GM23338 (cell line): ENCODE results near the gene FXYD6. TPM values are rescaled to one million over a fixed set of nuclear protein-coding genes. Genes with fewer than 3 reads are reported as not detected.
"Not testable (repeated sequence)": the region's sequence is repeated elsewhere in the genome, so short reads cannot be mapped to it uniquely, and the experiment has no call there.

Experiments used
- ATAC-seq: fragments of 200-7000 bp; cut with Tn5 transposase; 3 replicates; pipeline ENCODE4 v1.9.1; 2020
- DNase-seq: peaks from one replicate; pipeline ENCODE4 v3.0.0-alpha.2; 2015; ENCODE audit warnings: low spot score
- H2AFZ ChIP-seq: fragments of 200-600 bp; sonication (generic); 2 replicates; pipeline ENCODE4 v1.8.0; 2016; ENCODE audit warnings: antibody characterized with exemption, mild to moderate bottlenecking, moderate library complexity
- H3F3A ChIP-seq: fragments of 200-600 bp; sonication (generic); replicated peaks from 2 replicates; pipeline ENCODE4 v1.8.0; 2017; ENCODE audit warnings: antibody characterized with exemption, mixed run types, low read depth
- H3K27ac ChIP-seq: fragments of 200-600 bp; sonication (generic); 2 replicates; pipeline ENCODE4 v1.6.1; 2016; ENCODE audit warnings: low read depth
- H3K27me3 ChIP-seq: fragments of 200-600 bp; sonication (generic); 2 replicates; pipeline ENCODE4 v1.8.0; 2016; ENCODE audit warnings: mild to moderate bottlenecking, mixed run types, moderate library complexity; ENCODE audit not compliant: insufficient read depth
- H3K36me3 ChIP-seq: fragments of 200-600 bp; sonication (generic); 2 replicates; pipeline ENCODE4 v1.8.0; 2016; ENCODE audit warnings: mild to moderate bottlenecking; ENCODE audit not compliant: insufficient read depth
- H3K4me1 ChIP-seq: fragments of 200-600 bp; sonication (generic); 2 replicates; pipeline ENCODE4 v1.8.0; 2016; ENCODE audit warnings: mild to moderate bottlenecking, moderate library complexity; ENCODE audit not compliant: insufficient read depth
- H3K4me2 ChIP-seq: fragments of 200-600 bp; sonication (generic); 2 replicates; pipeline ENCODE4 v1.7.1; 2017; ENCODE audit warnings: mixed run types
- H3K4me3 ChIP-seq: fragments of 200-600 bp; sonication (generic); 2 replicates; pipeline ENCODE4 v1.6.1; 2016; ENCODE audit warnings: mixed run types
- H3K79me2 ChIP-seq: fragments of 200-600 bp; sonication (generic); replicated peaks from 2 replicates; pipeline ENCODE4 v1.8.0; 2017; ENCODE audit warnings: mild to moderate bottlenecking; ENCODE audit not compliant: insufficient read depth
- H3K9me2 ChIP-seq: fragments of 200-600 bp; sonication (generic); 2 replicates; pipeline ENCODE4 v1.8.0; 2017; ENCODE audit not compliant: insufficient read depth
- H4K20me1 ChIP-seq: fragments of 200-600 bp; sonication (generic); replicated peaks from 2 replicates; pipeline ENCODE4 v1.8.0; 2017; ENCODE audit warnings: mild to moderate bottlenecking; ENCODE audit not compliant: insufficient read depth
- H3K27ac Mint-ChIP-seq: 2 replicates; pipeline ENCODE4 v1.8.0; 2020; ENCODE audit warnings: inconsistent platforms, mild to moderate bottlenecking, moderate library complexity, mixed read lengths
- H3K27me3 Mint-ChIP-seq: 3 replicates; pipeline ENCODE4 v1.8.0; 2022; ENCODE audit warnings: low read depth, mild to moderate bottlenecking, moderate library complexity, mixed read lengths, inconsistent platforms; ENCODE audit not compliant: insufficient read depth, poor library complexity
- H3K36me3 Mint-ChIP-seq: 3 replicates; pipeline ENCODE4 v1.8.0; 2021; ENCODE audit warnings: low read depth, mild to moderate bottlenecking, inconsistent platforms, moderate library complexity, mixed read lengths
- H3K4me1 Mint-ChIP-seq: 3 replicates; pipeline ENCODE4 v1.8.0; 2020; ENCODE audit warnings: mild to moderate bottlenecking, inconsistent platforms, mixed read lengths
- H3K4me3 Mint-ChIP-seq: 3 replicates; pipeline ENCODE4 v1.8.0; 2021; ENCODE audit warnings: moderate library complexity, mild to moderate bottlenecking, inconsistent platforms, mixed read lengths
- H3K9me3 Mint-ChIP-seq: 3 replicates; pipeline ENCODE4 v1.8.0; 2020; ENCODE audit warnings: moderate library complexity, mild to moderate bottlenecking, inconsistent platforms, mixed read lengths
- CREB1 ChIP-seq: fragments of 250-450 bp; sonication (Bioruptor Pico); IDR thresholded peaks from 2 replicates; pipeline ENCODE4 v1.5.0; 2020; ENCODE audit warnings: low read depth, mild to moderate bottlenecking, moderate library complexity
- EZH2phosphoT487 ChIP-seq: fragments of 200-600 bp; sonication (generic); IDR thresholded peaks from one replicate; pipeline ENCODE4 v1.8.1; 2018; ENCODE audit warnings: antibody characterized with exemption; ENCODE audit not compliant: unreplicated experiment
- JUNB ChIP-seq: IDR thresholded peaks from one replicate; pipeline ENCODE4 v1.6.1; 2016; ENCODE audit warnings: antibody characterized with exemption; ENCODE audit not compliant: unreplicated experiment
- NANOG ChIP-seq: IDR thresholded peaks from 2 replicates; pipeline ENCODE4 v1.6.1; 2016; ENCODE audit warnings: antibody characterized with exemption, borderline replicate concordance
- POLR2AphosphoS5 ChIP-seq: IDR thresholded peaks from 2 replicates; pipeline ENCODE4 v1.6.1; 2016; ENCODE audit warnings: antibody characterized with exemption, low read depth
- STAT1 ChIP-seq: IDR thresholded peaks from one replicate; pipeline ENCODE4 v1.6.1; 2016; ENCODE audit warnings: antibody characterized with exemption; ENCODE audit not compliant: unreplicated experiment
- ZNF114 ChIP-seq: fragments of 250-450 bp; sonication (Bioruptor Pico); IDR thresholded peaks from 2 replicates; pipeline ENCODE4 v1.5.0; 2020; ENCODE audit warnings: mild to moderate bottlenecking, moderate library complexity
- ZNF331 ChIP-seq: fragments of 250-450 bp; sonication (Bioruptor Pico); IDR thresholded peaks from 2 replicates; pipeline ENCODE4 v1.5.0; 2020; ENCODE audit warnings: low read depth, mild to moderate bottlenecking, moderate library complexity
- long read RNA-seq: library from polyadenylated mRNA; unstranded; transcript quantifications from one replicate; pipeline ENCODE4 v2.0.0, GENCODE V29; 2020; ENCODE audit not compliant: unreplicated experiment
- polyA plus RNA-seq: library from polyadenylated mRNA; unstranded; fragments of >200 nt; fragmentation: Nextera tagmentation; extraction: Ambion mirVana; gene quantifications from 2 replicates; pipeline ENCODE4 v1.2.1, GENCODE V29; 2016
- total RNA-seq: library from RNA; depleted of rRNA; stranded (reverse); fragments of >200 nt; shearing (Covaris generic); gene quantifications from 2 replicates; pipeline ENCODE4 v1.2.3, GENCODE V29; 2014; rRNA removed
- TF ChIP-seq, protein P1 (sequence below), 2 experiments: fragments of 200-600 bp in 1 of 2; sonication (generic) in 1 of 2; conservative IDR thresholded peaks; 2 replicates each; pipeline versions ENCODE4 v1.5.1 to v1.6.1; 2016 to 2017; ENCODE audit warnings: antibody characterized with exemption in 2 of 2, low read depth in 2 of 2, mild to moderate bottlenecking in 2 of 2, moderate library complexity in 1 of 2
- TF ChIP-seq, protein P2 (sequence below): IDR thresholded peaks from one replicate; pipeline ENCODE4 v1.6.1; 2018; ENCODE audit warnings: antibody characterized with exemption; ENCODE audit not compliant: unreplicated experiment

Gene FXYD6
- total RNA-seq: 25.6 and 30.7 TPM in 2 replicates
- polyA plus RNA-seq: 21.8 and 26.2 TPM in 2 replicates
- long read RNA-seq, transcript FXYD6-204 (8 exons, 2,171 nt): major isoform, 56 of 78 reads
- long read RNA-seq, partial matches to known transcripts: 4 of 78 reads
- long read RNA-seq, other reads (novel, unspliced or antisense): 17 of 78 reads

DNA sequence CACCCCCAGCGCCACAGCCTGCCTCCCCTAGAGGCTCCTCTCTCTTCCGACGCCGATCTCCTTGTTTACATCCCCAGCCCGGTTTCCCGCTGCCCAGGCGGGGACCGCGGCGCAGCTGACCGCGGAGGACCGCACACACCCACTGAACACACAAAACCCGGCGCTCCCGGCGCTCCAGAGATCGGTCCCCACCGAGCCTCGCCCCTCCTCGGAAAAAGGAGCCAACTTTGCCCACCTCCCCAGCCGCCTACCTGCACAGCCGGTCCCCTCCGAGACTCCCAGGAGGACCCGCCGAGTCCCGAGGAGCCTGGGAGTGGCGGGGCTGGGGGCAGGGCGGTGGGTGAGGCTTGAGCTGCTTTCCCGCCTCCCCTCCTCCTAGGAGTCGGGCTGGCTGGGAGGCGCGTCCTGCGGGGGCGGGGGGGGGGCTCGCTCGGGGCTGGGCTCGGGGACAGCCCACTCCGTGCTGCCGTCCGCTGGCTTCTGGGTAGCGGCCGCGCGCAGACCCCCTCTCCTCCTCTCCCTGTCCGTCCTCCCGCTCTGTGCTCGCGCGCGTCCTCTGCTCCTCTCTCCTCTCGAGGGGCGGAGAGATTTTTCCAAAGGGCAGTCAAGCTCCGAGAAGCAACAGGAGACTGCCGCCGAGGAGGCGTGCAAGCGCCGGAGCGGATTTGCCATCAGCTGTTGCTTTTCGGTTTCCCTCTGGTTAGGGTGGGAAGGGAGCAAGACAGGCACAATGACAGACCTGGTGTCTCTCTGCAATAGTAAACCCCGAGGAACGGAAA, at the start of gene FXYD6:
Gene FXYD6 (minus strand): TSS at position 318 of the 779 bp plus-strand sequence. CDS start 33,882 bp downstream, outside the sequence.
- Histone ChIP-seq H3K27me3 (peaks cover 41% of the 10 kb centered on the region), H3K27ac (no peak within 1 kb of the TSS), H3K9me2 (no peaks in the 10 kb centered on the region), H3K4me2 (peak within 1 kb of the TSS; percentile 99), H2AFZ (peak within 1 kb of the TSS; percentile 98), H3K4me3 (peak within 1 kb of the TSS; percentile 91), H3F3A (no peaks in the 10 kb centered on the region; the same call in 1 of the 2 replicates), H4K20me1 (peaks cover 7% of the 10 kb centered on the region; the same call in 1 of the 2 replicates), H3K79me2 (peaks cover 7% of the 10 kb centered on the region; the same call in 1 of the 2 replicates), H3K4me1 (peaks cover 23% of the 10 kb centered on the region), H3K36me3 (no peaks in the 10 kb centered on the region)
- peak; percentile 83 for DNase-seq
- peaks cover 18% of the 10 kb centered on the region for H3K27me3 Mint-ChIP-seq
- peak; percentile 46; the same call in 1 of the 2 replicates for TF ChIP-seq POLR2AphosphoS5
- TF ChIP-seq, protein P1, sequence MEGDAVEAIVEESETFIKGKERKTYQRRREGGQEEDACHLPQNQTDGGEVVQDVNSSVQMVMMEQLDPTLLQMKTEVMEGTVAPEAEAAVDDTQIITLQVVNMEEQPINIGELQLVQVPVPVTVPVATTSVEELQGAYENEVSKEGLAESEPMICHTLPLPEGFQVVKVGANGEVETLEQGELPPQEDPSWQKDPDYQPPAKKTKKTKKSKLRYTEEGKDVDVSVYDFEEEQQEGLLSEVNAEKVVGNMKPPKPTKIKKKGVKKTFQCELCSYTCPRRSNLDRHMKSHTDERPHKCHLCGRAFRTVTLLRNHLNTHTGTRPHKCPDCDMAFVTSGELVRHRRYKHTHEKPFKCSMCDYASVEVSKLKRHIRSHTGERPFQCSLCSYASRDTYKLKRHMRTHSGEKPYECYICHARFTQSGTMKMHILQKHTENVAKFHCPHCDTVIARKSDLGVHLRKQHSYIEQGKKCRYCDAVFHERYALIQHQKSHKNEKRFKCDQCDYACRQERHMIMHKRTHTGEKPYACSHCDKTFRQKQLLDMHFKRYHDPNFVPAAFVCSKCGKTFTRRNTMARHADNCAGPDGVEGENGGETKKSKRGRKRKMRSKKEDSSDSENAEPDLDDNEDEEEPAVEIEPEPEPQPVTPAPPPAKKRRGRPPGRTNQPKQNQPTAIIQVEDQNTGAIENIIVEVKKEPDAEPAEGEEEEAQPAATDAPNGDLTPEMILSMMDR (conservative IDR thresholded peaks at IDR 0.05; ENCODE audit: low read depth in 2 of 2): no peak
- H3K27ac Mint-ChIP-seq: no peak within 1 kb of the TSS
- no peaks in the 10 kb centered on the region for H3K36me3 Mint-ChIP-seq
- no peaks in the 10 kb centered on the region for H3K9me3 Mint-ChIP-seq
- peak; percentile 64 for ATAC-seq
- H3K4me3 Mint-ChIP-seq: peak within 1 kb of the TSS; percentile 97
- peaks cover 37% of the 10 kb centered on the region for H3K4me1 Mint-ChIP-seq

DNA sequence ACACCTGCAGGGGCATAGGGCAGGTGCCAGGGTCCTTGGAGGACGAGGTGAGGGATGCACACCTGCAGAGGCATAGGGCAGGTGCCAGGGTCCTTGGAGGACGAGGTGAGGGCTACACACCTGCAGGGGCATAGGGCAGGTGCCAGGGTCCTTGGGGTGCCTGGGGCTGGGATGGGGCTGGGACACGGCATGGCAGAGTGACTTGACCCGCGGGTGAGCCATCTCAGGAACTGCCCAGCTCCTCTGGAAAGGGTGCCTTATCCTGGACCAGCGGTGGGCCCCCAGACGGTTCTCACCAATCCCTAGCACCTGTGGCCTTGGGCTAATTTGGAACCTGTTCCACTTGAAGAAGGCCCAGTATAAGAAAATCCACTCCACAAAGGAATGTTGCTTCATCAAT, 49.7 kb upstream of the FXYD6 start:
- peaks cover 10% of the 10 kb centered on the region for H3K27me3 Mint-ChIP-seq
- H3K4me1 ChIP-seq: peaks cover 19% of the 10 kb centered on the region; the same call in 1 of the 2 replicates
- ATAC-seq: not testable (repeated sequence)

GRCh38 chr11:117925198-117925925, 48.9 kb upstream of the FXYD6 start:
- Histone ChIP-seq H3K27ac (no peak overlapping the region), H4K20me1 (no peaks in the 10 kb centered on the region), H3K9me2 (0 out of 2 replicates have a peak, but pooled peaks cover 2% of the 10 kb centered on the region), H3K4me1 (peaks cover 17% of the 10 kb centered on the region; the same call in 1 of the 2 replicates), H2AFZ (no peak overlapping the region), H3K36me3 (no peaks in the 10 kb centered on the region), H3K79me2 (no peaks in the 10 kb centered on the region), H3K4me3 (no peak overlapping the region), H3K27me3 (no peaks in the 10 kb centered on the region), H3K4me2 (no peak overlapping the region), H3F3A (no peaks in the 10 kb centered on the region)
- Mint-ChIP-seq H3K27ac (no peak overlapping the region), H3K4me1 (peaks cover 23% of the 10 kb centered on the region), H3K4me3 (no peak overlapping the region), H3K9me3 (no peaks in the 10 kb centered on the region), H3K36me3 (no peaks in the 10 kb centered on the region), H3K27me3 (peaks cover 10% of the 10 kb centered on the region)
- DNase-seq: no peak
- no peak for ATAC-seq
- TF ChIP-seq EZH2phosphoT487 (no peak), NANOG (no peak), JUNB (no peak), ZNF331 (CRISPR knock-in tag) (no peak), ZNF114 (CRISPR knock-in tag) (no peak), POLR2AphosphoS5 (no peak), STAT1 (no peak), CREB1 (CRISPR knock-in tag) (no peak)
- TF ChIP-seq, protein P2, sequence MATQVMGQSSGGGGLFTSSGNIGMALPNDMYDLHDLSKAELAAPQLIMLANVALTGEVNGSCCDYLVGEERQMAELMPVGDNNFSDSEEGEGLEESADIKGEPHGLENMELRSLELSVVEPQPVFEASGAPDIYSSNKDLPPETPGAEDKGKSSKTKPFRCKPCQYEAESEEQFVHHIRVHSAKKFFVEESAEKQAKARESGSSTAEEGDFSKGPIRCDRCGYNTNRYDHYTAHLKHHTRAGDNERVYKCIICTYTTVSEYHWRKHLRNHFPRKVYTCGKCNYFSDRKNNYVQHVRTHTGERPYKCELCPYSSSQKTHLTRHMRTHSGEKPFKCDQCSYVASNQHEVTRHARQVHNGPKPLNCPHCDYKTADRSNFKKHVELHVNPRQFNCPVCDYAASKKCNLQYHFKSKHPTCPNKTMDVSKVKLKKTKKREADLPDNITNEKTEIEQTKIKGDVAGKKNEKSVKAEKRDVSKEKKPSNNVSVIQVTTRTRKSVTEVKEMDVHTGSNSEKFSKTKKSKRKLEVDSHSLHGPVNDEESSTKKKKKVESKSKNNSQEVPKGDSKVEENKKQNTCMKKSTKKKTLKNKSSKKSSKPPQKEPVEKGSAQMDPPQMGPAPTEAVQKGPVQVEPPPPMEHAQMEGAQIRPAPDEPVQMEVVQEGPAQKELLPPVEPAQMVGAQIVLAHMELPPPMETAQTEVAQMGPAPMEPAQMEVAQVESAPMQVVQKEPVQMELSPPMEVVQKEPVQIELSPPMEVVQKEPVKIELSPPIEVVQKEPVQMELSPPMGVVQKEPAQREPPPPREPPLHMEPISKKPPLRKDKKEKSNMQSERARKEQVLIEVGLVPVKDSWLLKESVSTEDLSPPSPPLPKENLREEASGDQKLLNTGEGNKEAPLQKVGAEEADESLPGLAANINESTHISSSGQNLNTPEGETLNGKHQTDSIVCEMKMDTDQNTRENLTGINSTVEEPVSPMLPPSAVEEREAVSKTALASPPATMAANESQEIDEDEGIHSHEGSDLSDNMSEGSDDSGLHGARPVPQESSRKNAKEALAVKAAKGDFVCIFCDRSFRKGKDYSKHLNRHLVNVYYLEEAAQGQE: no peak

More for the DNA sequence above, 49.7 kb upstream of the FXYD6 start:
- not testable (repeated sequence) for H3F3A ChIP-seq, H3K27ac Mint-ChIP-seq, H3K9me3 Mint-ChIP-seq, H3K27me3 ChIP-seq, H2AFZ ChIP-seq, H3K9me2 ChIP-seq, H3K36me3 ChIP-seq, H4K20me1 ChIP-seq, H3K4me3 Mint-ChIP-seq, DNase-seq, H3K4me2 ChIP-seq, H3K27ac ChIP-seq, H3K79me2 ChIP-seq, H3K4me3 ChIP-seq, H3K36me3 Mint-ChIP-seq
- peaks cover 28% of the 10 kb centered on the region for H3K4me1 Mint-ChIP-seq
